Amygdala (tissue), 56 donors: Measurements from ENCODE around the gene DGKB.

Experiments used
- DNase-seq, 56 donors: peaks; one replicate each; lab custom pipeline; 2025; lab: John Stamatoyannopoulos, UW

The DGKB gene

DNA sequence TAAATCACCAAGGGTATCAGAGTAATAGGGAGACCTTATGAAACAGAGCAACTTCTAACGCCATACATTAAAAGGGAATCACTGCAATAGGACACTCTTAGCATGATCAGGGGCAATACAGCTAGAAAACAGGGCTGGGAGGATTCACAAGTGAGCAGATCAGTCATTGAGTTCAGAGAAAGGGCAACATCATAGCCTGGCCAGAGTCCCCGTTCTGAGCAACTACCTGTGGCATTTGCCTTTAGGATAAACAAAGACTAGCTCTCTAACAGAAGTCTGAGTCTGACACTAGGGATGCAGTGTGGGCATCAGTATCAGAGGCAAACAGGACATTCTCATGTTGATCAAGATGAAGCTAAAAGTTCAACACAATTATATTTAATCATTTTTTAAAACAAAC lies 297.9 kb downstream of the DGKB start:
- no peak for DNase-seq

DNA sequence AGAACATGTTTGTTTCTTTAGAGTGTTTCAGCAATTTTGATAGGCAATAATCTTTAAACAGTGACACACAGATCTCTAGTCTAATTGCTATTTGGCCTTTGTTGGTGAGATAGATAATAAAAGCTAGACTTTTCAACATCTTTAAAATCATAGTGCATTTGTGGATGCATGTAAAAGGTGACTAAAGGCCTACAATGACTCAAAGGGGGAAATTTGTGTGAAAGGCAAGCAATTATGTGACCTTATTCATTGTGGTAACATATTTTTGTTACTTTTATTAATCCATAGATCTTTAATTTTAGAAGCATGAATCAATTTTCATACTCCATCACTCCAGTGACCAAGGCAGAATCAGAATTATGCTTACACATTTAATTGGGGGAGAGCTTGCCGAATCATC lies 299.7 kb downstream of the DGKB start:
- DNase-seq: no peak

DNA sequence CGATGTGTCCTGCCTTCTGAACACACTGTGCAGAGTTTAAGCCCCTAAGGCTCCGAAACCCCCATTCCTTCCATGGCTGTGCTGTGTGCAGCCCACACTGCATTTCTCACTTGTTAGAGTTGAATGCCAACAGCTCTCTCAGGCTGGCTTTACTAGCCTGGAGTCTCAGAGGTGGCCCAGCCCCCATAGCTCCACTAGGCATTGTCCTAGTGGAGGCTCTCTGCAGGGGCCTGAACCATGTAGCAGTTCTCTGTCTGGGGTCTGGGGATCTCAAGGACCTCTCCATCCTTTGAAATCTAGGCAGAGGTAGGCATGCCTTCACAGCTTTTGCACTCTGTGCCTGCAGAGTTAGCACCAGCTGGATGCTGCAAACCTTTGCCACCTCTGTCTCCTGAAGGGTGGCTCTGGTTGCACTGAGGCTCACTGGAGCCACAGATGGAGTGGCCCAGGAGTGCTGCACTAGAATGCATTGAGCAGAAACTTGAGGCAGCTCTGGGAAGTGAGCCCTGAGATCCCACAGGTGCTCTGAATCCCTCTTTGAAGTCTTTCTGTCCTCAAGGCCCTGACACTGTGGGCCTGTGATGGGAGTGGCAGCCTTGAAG lies 301.7 kb downstream of the DGKB start:
- DNase-seq: no peak

DNA sequence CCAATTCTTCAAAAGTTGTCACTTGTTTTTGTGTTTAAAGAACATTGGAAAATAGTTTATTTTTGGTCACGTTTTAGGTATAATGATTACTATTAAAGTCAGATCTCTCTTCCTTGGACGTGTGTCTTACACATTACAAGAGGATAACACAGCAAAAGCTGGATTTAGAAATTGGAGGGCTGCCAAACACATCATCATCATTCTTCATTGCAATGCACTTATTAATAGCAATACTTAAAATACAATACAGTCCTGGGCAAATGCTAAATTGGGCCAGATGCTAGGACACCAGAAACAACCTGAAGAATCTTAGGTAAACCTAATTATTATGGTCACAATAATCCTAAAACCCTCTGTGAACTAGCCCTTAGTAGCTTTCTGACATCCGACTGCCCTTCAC lies 303.6 kb downstream of the DGKB start:
- no peak for DNase-seq

DNA sequence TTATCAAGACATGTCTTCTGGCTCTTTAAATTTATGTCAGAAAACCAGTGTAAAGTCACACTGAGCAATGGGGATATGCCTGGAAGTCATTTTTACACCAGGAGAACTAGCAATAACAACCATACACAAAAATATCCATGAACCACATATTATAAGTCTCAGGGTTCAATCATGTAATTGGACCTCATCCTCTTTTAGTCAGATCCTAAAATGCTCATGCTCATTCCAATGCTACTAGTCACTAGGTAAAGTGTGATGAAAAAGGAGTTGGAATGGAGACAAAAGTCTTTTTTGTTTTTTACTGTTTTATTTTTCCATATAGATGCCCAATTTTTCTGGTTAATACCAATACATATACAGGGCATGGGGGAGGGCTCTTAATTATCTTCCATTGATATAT lies 306.1 kb downstream of the DGKB start:
- no peak for DNase-seq

DNA sequence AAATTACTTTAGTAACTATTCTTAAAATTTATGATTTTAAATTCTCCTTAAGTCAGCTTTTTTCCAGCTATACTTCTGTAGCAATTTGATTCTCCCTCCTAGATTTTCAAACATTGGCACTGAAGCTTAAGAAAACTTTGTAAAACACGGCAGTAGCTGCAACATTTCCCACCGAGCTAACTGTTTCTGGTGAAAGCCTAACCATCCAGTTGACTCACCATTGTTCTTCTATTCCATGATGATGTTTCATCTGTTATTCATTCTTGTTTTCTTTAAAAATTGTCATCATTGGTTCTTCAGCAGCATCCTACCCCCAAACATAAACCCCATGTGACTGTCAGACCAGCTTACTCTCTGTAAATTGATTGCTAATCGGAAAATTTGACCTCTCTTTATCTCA lies 312.3 kb downstream of the DGKB start:
- DNase-seq: no peak

DNA sequence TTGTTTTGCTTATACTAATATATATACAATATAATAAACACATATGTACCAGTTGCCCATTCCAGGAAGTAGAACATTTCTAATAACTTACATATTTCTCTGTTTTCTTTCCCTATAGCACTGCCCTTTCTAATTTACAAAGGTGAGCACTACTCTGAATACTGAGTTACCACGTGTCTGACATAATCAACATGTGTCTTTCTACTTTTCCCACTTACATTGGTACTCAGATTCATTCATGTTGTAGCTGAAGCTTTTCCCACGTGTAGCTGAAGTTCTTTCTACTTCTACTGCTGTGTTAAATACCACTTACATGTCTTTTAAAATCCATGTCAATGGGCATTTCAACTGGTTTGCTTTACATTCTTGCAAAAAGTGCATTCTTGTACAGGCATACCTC lies 317.3 kb downstream of the DGKB start:
- no peak for DNase-seq

DNA sequence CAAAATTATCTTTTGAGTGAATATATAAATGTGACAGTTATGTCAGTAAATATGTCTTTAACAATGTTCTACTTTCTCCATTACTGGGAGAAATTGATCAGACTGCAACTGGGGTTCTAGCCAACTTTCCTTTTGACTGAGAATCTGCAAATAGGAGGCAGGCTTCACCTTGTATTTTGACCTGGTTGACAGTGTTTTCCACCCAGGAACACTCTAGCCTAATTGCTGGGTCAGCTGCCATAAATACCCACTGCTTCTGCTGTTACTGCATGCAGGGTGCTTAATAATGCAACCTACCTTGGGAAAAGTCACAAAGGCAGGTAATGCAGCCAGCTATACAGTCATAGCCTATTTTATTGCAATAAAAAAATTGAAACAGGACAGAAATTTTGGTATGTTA lies 319.0 kb downstream of the DGKB start:
- DNase-seq: no peak

DNA sequence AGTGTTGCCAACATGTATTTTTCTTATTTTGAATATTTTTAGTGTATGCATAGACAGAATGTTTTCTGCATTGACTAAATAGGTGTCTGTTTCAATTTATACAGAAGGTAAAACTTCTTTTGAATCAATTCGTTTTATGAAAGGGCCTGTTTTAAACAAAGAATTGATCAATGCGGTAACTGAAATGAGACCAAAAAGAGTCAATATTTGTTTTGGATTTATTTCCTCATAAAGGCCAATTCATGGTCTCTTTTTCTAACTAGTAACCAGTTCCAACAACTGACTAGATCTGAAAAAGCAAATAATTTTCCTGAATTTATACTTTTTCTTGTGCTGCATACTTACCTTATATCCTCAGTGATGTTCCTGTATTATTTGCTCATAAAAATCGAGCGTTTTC lies 320.5 kb downstream of the DGKB start:
- no peak for DNase-seq

DNA sequence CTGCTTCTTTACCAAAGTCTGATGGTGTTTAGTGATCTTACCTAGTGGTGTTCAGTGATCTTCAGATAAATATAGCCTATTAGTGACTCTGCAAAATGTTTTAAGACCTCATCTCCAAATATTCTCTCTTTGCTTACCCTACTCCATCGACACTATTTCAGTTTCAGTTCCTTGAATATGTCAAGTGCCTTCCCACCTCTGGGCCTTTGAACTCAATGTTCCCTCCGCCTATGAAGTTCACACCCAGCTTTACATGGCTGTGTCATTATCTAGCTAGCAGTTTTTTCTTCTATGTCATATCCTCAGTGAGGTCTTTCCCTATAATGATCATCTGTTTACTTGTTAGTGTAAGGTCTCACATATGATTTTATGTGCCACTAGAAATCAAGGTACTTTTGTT lies 322.6 kb downstream of the DGKB start:
- DNase-seq: no peak

DNA sequence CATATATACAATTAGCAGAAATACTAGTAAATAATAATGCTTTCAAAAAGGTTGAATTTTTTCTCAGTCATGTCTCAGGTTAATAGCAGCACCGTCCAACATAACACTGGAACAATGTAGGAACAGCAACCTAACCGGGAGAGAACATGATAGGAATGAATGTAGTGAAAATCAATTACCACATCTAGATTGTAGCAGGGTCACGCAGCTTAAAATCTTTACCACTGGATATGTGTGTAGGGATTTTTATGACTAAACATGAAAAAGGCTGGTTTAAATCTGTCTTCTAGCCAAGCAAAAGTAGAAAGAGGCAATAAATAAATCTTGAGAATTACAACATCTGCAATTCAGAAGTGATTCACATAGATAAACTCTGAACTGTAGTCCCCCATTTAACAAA lies 326.0 kb downstream of the DGKB start:
- DNase-seq: no peak

DNA sequence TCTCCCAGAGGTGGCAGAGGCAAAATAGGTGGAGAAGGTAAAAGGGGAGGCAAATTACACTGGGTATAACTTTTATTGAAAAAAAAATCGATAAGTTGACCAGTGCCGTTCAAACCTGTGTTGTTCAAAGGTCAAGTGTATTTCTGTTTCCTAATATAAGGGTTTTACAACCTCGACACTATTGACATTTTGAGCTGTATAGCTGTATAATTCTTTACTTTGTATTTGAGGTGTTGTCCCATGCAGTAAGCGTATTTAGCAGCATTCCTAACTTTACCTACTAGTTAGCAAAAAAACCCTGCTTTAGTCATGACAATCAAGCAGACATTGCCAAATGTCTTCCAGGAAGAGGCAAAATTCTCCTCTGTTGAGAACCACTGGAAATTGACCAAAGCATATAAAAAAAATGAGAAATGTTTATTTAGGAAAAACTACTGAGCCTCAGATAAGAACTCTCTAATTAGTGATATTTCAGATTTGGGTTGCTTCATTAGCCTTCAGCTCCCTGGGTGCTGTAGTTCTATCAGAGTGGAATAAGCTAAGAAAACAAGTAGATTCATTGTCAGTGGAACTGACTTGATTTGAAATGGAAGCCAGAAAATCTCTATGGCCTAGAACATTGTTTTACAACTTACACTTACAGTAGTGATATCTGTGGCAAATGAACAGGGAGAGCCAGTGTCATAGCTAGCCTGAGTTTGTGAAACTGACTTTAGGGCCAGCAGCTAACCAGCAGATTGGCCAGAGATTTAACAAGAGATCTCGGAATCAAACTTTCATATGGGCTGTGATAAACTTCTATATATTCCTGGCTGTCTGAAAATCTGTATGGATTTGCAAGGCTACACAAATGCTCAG lies 331.6 kb downstream of the DGKB start:
- DNase-seq: no peak

DNA sequence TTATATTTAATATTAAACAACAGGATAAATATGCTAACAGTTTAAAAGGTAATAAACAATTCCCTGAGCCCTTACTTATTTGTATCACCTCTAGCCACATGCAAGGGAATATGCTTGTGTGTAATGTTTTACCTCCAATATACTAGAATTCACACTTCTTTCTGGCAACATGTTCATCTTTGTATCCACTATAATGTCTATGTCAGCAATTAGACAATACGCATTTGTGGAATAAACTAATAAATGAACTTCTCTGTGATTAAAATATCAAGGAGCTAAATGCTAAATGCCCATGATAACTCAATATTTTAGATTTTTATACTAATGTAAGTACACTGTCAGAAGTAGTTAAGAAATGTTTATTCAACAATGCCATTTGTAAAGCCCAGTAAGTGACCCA lies 350.5 kb downstream of the DGKB start:
- DNase-seq: no peak

DNA sequence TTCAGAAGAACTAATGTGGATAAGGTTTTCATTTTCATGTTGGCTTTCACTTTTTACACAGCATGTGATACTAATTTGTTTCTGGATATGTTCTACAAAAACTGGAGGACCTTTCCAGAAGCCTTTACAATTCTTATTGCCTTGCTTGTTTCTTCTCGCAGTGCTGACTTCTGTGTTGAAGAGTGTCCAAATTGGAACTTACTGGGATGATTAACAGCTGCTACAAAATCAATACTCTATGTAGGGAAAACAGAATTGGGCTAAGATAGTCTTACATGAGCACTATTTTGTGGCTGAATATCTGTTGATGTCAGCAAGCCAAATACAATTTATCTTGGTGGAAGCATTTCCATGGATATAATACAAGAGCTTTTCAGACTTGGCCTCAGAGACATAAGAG lies 351.2 kb downstream of the DGKB start:
- DNase-seq: no peak

DNA sequence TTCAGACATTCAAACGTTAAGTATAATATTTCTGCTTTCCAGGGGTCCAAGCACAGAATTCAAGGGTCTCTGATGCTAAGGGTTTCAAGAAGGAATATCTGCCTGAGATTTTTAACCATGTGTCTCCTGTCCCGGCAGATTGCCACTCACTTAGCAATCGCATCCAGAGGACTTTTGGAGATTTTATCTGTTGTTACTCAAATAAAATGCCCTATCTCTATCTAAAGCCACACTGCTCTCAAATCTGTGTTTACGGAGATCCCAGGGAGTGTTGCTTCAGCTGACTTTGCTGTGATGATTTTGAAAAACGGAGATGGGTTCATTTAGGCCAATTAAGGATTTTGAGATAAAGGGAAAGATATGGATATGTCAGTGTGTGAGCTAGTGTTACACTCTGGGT lies 359.9 kb downstream of the DGKB start:
- no peak for DNase-seq

DNA sequence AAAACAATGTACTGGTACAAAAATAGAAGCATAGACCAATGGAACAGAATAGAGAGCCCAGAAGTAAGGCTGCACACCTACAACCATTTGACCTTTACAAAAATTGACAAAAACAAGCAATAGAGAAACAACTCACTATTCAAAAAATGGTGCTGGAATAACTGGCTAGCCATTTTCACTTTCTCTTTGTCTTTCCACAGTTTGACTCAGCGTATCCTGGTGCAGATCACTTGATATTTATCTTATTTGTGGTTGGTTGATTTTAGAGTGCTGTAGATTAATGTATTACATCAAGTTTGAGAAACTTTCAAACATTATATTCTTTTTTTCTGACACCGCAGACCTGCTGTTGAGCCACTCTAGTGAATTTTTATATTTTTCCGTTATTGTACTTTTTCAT lies 381.4 kb downstream of the DGKB start:
- no peak for DNase-seq

DNA sequence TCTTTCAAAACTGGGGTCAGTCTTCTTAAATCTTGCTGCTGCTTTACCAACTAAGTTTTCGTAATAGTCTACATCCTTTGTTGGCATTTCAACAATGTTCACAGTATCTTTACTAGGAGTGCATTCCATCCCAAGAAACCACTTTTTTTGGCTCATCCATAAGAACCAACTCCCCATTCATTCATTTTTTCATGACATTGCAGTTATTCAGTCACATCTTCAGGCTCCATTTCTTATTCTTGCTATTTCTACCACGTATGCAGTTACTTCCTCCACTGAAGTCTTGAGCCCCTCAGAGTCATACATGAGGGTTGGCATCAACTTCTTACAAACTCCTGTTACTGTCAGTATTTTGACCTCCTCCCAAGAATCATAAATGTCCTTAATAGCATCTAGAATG lies 392.3 kb downstream of the DGKB start:
- DNase-seq: no peak

DNA sequence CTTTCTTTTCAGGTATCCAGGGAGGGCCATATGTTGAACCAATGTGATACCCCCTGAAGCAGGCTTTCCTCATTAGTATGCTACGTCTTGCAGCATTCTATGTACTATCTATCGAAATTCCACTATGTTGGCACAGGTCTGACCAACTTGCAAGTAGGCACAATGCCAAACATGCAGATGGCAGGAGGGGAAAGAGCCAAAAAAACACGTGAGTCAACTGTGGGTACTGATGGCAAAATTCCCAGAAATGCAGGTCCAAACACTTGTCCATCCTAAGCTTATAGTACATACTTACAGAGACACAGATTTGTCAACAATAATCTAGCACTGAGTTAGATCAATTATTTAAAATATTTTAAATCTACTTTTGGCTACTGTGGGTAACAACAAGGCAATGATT lies 394.9 kb downstream of the DGKB start:
- peak in 6 of 56 donors; percentile 1 to 31 (median 3) for DNase-seq

DNA sequence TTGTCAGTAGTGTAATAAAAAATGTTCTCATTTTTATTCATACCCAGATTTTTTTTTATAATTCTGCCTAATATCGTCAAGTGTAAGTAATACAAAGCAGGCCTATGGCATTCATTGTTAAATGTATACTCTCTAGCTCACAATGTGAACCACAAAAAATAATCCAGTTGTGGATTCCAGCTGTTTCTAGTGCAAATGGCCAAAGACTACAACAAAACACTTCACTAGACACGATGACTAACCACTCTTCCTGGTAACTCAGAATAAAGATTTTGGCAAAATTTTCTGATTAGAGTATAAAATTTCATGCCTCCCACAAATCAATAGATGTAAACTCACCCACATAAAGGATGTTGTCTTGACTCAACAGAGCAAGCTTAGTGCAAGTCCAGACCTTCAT lies 396.6 kb downstream of the DGKB start:
- no peak for DNase-seq

DNA sequence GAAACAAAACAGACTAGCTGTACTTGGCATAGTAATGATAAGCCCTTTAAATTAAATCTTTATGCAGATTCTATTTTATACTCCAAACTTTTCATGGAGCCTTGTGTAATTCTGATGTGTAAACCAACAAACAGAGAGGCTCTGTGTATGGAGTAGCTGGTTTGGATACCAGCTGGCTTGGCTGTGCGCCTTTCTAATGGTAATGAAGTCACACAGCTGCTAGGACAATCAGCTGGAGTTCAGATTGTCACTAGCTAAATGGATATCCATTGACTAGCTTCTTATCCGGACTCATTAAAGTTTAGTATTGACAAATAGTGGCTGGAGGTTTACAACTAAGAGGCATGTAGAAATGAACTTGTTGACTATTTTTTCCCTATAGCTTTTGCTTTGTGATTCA lies 398.4 kb downstream of the DGKB start:
- peak in 30 of 56 donors; percentile 1 to 73 (median 26) for DNase-seq

DNA sequence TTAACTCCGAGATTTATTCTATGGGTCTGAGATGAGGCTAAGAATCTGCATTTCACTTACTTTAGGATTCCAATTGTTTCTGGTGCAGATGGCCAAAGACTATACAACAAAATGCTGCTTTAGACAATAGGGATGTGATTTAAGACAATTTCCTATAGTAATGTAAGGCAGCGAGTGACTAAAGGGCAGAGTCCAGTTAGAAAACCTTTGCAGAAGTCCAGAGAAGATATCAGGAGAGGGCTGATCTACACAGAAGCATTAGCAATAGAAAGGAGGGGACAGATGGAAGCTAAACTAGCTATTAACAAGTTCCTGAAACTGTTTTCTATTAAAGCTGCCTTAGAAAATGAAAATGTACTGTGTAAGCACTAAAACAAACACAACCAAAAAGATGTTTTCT lies 398.9 kb downstream of the DGKB start:
- DNase-seq: no peak

DNA sequence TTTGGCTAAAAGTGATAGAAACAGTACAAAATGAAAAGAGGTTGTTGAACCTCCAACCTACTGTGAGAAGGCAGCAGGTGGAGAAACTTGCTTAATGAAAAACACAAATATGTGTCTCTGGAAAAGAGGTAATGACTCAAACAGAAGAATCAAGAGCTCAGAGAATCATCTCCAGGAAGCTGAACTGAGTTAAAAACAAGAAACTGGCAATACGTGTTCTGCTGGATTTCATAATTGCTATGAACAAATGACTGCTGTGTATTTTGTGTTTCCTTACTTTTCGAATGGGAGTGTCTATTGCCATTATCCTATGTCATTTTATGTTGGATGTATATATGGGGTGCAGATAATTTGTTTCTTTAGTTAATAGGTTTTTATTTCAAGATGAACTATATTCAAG lies 401.1 kb downstream of the DGKB start:
- DNase-seq: no peak

DNA sequence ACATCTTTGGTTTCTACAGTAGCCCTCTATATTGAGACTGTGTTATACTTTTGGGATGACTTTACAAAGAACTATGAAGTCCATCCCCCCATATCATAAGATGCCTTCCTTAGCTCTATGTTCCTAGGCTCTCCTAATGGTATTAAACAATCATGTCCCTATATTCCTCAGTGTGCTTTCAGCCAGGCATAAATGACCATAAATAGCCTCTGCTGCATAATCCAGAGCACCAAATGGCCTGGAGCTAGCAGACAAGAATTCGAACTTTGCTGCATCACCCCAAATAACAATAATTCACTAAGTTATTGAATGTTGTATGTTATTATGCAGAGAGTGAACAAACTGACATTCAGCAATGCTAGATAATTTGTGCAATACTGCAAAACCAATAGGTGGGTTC lies 405.2 kb downstream of the DGKB start:
- no peak for DNase-seq
